Body of pancreas (tissue), 4 donors: ENCODE measurements around the gene PLEKHG4B. TPM values are rescaled to one million over a fixed set of nuclear protein-coding genes. Genes with fewer than 3 reads are reported as not detected.

Experiments
- ATAC-seq: fragments of 150-250 bp; one replicate; pipeline ENCODE4 v1.9.1; 2016
- DNase-seq, 4 donors: peaks; one replicate each; pipeline ENCODE4 v3.0.0-alpha.2; 2019
- H3K27ac ChIP-seq, 4 donors: fragments of 200-600 bp; sonication (generic); 1 replicate in 3 of 4; 2 replicates in 1 of 4; pipeline versions ENCODE4 v1.5.1 to v1.6.1; 2016 to 2019; ENCODE audit warnings: mild to moderate bottlenecking in 1 of 4, mixed read lengths in 1 of 4, moderate library complexity in 1 of 4
- H3K27me3 ChIP-seq, 2 donors: fragments of 200-600 bp; sonication (generic); one replicate each; pipeline ENCODE4 v1.6.0; 2016; ENCODE audit warnings: mild to moderate bottlenecking in 1 of 2
- H3K36me3 ChIP-seq, 2 donors: fragments of 200-600 bp; sonication (generic); replicated peaks in 1 of 2; 2 replicates each; pipeline ENCODE4 v1.5.1; 2016; ENCODE audit warnings: low read depth in 2 of 2; ENCODE audit not compliant: insufficient read depth in 1 of 2
- H3K4me1 ChIP-seq: fragments of 200-600 bp; sonication (generic); one replicate; pipeline ENCODE4 v1.6.0; 2016
- H3K4me3 ChIP-seq, 2 donors: fragments of 200-600 bp; sonication (generic); 1 replicate in 1 of 2; 2 replicates in 1 of 2; pipeline ENCODE4 v1.5.1; 2016 to 2019
- H3K9me3 ChIP-seq, 3 donors: fragments of 200-600 bp; sonication (generic); 1 replicate in 2 of 3; 2 replicates in 1 of 3; pipeline ENCODE4 v1.5.1; 2016
- CTCF ChIP-seq, 7 experiments: fragments of 450-650 bp in 4 of 7; fragments of 200-600 bp in 3 of 7; sonication (generic) in 3 of 7; IDR thresholded peaks; one replicate each; pipeline ENCODE4 v1.5.1; 2016 to 2019; ENCODE audit warnings: antibody characterized with exemption in 7 of 7
- POLR2A ChIP-seq, 3 donors: fragments of 450-650 bp; IDR thresholded peaks; one replicate each; pipeline ENCODE4 v1.6.1; 2016; ENCODE audit warnings: antibody characterized with exemption in 3 of 3, mild to moderate bottlenecking in 2 of 3
- WGBS, 2 donors: methylation state at CpG; one replicate each; pipeline ENCODE4 v1.1.5; 2017; 5-methylcytosine and 5-hydroxymethylcytosine counted together
- intact Hi-C: fragments of 100-400 bp; cut with DNase I; formaldehyde crosslinking; loops from one replicate; pipeline ENCODE4 v1.15.1; 2023
- total RNA-seq, 2 donors: library from RNA; depleted of rRNA; stranded (reverse); fragments of >200 nt; gene quantifications; one replicate each; pipeline ENCODE4 v1.1.0, GENCODE V29; 2016

The PLEKHG4B gene
- total RNA-seq, 2 donors from 2014 or later, result 0.99 to 1.3 TPM

- DNase-seq, result no peak
- Histone ChIP-seq H3K4me3 (no peak overlapping the region), H3K9me3 (no peaks in the 10 kb centered on the region), H3K4me1 (no peaks in the 10 kb centered on the region), H3K36me3 (no peaks in the 10 kb centered on the region), H3K27ac (no peak overlapping the region), H3K27me3 (no peaks in the 10 kb centered on the region)
- 71 to 79% methylated on average over 4 to 5 of the region's 5 CpGs for WGBS, 2 donors
- no peak for TF ChIP-seq CTCF (IDR thresholded peaks at IDR 0.05)
- TF ChIP-seq POLR2A (IDR thresholded peaks at IDR 0.05), result no peak
- intact Hi-C loops, result no loop called here
- no peak for ATAC-seq
Measured at GRCh38 chr5:79821-80220, 12.1 kb upstream of the PLEKHG4B start.

GRCh38 chr5:81391-82021 lies 10.5 kb upstream of the PLEKHG4B start:
- Histone ChIP-seq H3K36me3 (no peaks in the 10 kb centered on the region), H3K4me3 (no peak overlapping the region), H3K27ac (no peak overlapping the region), H3K27me3 (no peaks in the 10 kb centered on the region), H3K9me3 (no peaks in the 10 kb centered on the region), H3K4me1 (no peaks in the 10 kb centered on the region)
- no peak for ATAC-seq
- WGBS, 2 donors, result 62 to 64% methylated on average over 17 to 19 of the region's 19 CpGs
- DNase-seq, result no peak
- TF ChIP-seq CTCF (IDR thresholded peaks at IDR 0.05) (no peak), POLR2A (IDR thresholded peaks at IDR 0.05) (no peak)
- intact Hi-C loops, result no loop called here

- Histone ChIP-seq H3K4me3 (no peak overlapping the region), H3K27me3 (no peaks in the 10 kb centered on the region), H3K36me3 (no peaks in the 10 kb centered on the region), H3K9me3 (no peaks in the 10 kb centered on the region), H3K27ac (no peak overlapping the region), H3K4me1 (no peaks in the 10 kb centered on the region)
- WGBS, 2 donors, result 9 to 18% methylated on average over 8 to 9 of the region's 9 CpGs
- TF ChIP-seq CTCF (IDR thresholded peaks at IDR 0.05) (no peak), POLR2A (IDR thresholded peaks at IDR 0.05) (no peak)
- ATAC-seq (peak; percentile 55), DNase-seq (peak in 1 of 4 donors; percentile 30)
- intact Hi-C loops, result no loop called here
Measured at GRCh38 chr5:82097-82496, 9.9 kb upstream of the PLEKHG4B start.

- TF ChIP-seq POLR2A (IDR thresholded peaks at IDR 0.05) (no peak), CTCF (IDR thresholded peaks at IDR 0.05) (no peak)
- H3K27ac ChIP-seq, result no peak overlapping the region
- WGBS, 2 donors, result 32 to 38% methylated on average over 10 of the region's 10 CpGs
- H3K9me3 ChIP-seq, result no peaks in the 10 kb centered on the region
- no peak overlapping the region for H3K4me3 ChIP-seq
- no peaks in the 10 kb centered on the region for H3K4me1 ChIP-seq
- H3K36me3 ChIP-seq, result no peaks in the 10 kb centered on the region
- DNase-seq (no peak), ATAC-seq (no peak)
- intact Hi-C loops, result no loop called here
- H3K27me3 ChIP-seq, result no peaks in the 10 kb centered on the region
Measured at GRCh38 chr5:82570-82969, 9.4 kb upstream of the PLEKHG4B start.

GRCh38 chr5:83029-83428 lies 8.9 kb upstream of the PLEKHG4B start:
- WGBS, 2 donors, result 46 to 53% methylated on average over 3 to 4 of the region's 13 CpGs
- no peak for ATAC-seq

More at GRCh38 chr5:83029-83428, 8.9 kb upstream of the PLEKHG4B start:
- H3K4me3 ChIP-seq, result no peak overlapping the region
- H3K4me1 ChIP-seq, result no peaks in the 10 kb centered on the region
- intact Hi-C loops, result no loop called here
- H3K36me3 ChIP-seq, result no peaks in the 10 kb centered on the region
- TF ChIP-seq CTCF (IDR thresholded peaks at IDR 0.05) (no peak), POLR2A (IDR thresholded peaks at IDR 0.05) (no peak)
- no peaks in the 10 kb centered on the region for H3K27me3 ChIP-seq
- H3K27ac ChIP-seq, result no peak overlapping the region
- H3K9me3 ChIP-seq, result no peaks in the 10 kb centered on the region
- no peak for DNase-seq
